GM19035 (cell line): ENCODE measurements around the gene CKB.
"Not testable (repeated sequence)": the region's sequence is repeated elsewhere in the genome, so short reads cannot be mapped to it uniquely, and the experiment has no call there.

Source experiments
- ATAC-seq: cut with Tn5 transposase; IDR thresholded peaks from one replicate; pipeline ENCODE4 v1.9.1; 2021; ENCODE audit not compliant: unreplicated experiment

The CKB gene

GRCh38 chr14:103514596-103515421 is 7.8 kb downstream of the CKB start:
- no peak for ATAC-seq

GRCh38 chr14:103512701-103513611 is 9.7 kb downstream of the CKB start:
- ATAC-seq = no peak

GRCh38 chr14:103512180-103512579 is 10.4 kb downstream of the CKB start:
- not testable (repeated sequence) for ATAC-seq

DNA sequence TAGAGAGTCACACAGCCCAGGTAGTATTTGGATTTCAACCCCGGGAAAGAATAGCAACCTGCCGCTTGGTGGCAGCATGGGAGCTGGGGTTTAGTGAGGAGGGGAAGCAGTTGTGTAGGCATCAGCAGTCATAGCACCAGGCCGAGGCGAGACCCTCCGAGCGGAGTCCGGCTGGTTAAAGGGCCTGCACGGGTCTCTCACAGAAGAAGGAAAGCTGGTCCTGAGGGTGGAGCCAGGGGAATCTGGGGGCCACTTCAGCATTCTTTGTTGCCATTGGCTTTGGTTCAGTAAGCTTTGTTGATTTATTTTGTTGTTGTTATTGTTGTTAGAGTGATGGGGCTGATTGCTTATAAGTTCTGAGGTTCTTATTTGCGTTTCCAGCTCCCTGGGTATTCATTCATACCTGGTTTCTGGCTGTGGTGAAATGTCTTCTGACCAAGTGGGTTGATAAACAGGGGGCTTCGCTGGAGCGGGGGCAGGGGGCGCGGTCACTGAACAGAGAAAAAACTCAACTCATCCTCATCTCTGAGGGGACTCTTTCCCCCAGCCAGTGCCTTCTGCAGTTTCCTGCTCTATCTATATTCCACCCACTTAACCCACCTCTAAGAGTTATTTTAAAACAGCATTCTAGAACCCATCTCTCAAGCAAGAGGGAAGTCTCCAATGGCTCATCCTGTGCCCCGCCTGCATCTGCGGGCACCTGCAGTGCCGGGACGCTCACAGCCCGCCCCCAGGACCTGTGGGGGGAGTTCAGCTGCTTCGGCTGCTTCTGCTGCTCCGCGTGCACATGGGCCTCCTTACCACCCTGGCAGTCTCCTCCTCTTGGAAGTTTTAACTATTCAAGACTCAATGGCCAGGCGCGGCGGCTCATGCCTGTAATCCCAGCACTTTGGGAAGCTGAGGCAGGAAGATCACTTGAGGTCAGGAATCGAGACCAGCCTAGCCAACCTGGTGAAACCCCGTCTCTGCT is 11.6 kb downstream of the CKB start:
- ATAC-seq = no peak

- ATAC-seq = no peak
These were observed 12.5 kb downstream of the CKB start for GRCh38 chr14:103509864-103510723.

GRCh38 chr14:103508521-103509329 is 13.9 kb downstream of the CKB start:
- ATAC-seq = no peak

DNA sequence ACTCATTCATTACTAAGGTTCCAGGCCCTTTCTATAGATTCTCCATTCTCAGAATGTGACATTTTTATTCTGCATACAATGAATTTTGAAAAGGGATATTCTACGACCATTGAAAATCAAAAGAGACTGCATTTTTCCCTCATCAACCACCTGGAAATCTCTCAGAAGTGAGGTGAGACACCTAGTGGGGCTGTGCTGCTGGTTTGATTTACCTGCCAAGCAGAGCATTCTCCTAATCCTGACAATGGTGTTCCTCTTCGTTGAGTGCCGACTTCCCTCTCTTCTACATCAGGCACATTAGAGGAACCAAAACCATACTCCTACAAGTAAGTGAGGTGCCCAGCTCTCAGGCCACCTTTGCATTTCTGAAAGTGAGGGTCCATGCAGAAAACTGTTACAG is 14.9 kb downstream of the CKB start:
- no peak for ATAC-seq

- ATAC-seq = no peak
These were observed 17.6 kb downstream of the CKB start for GRCh38 chr14:103504991-103505565.

DNA sequence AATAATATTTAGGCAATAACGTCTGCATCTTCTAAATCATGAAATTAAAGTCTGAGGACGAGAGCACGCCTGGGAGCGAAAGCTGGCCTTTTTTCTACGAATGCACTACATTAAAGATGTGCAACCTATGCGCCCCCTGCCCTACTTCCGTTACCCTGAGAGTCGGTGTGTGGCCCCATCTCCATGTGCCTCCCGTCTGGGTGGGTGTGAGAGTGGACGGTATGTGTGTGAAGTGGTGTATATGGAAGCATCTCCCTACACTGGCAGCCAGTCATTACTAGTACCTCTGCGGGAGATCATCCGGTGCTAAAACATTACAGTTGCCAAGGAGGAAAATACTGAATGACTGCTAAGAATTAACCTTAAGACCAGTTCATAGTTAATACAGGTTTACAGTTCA is 19.3 kb downstream of the CKB start:
- ATAC-seq = no peak

DNA sequence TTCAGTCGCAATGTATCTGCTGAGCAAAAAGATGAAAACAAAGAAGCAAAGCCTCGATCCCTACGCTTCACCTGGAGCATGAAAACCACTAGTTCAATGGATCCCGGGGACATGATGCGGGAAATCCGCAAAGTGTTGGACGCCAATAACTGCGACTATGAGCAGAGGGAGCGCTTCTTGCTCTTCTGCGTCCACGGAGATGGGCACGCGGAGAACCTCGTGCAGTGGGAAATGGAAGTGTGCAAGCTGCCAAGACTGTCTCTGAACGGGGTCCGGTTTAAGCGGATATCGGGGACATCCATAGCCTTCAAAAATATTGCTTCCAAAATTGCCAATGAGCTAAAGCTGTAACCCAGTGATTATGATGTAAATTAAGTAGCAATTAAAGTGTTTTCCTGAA is 19.8 kb downstream of the CKB start:
- no peak for ATAC-seq

- ATAC-seq = no peak
These were observed 20.5 kb downstream of the CKB start for GRCh38 chr14:103501921-103502669.

GRCh38 chr14:103501041-103501870 is 21.4 kb downstream of the CKB start:
- no peak for ATAC-seq

- ATAC-seq = no peak
These were observed 22.3 kb downstream of the CKB start for GRCh38 chr14:103500148-103500990.

DNA sequence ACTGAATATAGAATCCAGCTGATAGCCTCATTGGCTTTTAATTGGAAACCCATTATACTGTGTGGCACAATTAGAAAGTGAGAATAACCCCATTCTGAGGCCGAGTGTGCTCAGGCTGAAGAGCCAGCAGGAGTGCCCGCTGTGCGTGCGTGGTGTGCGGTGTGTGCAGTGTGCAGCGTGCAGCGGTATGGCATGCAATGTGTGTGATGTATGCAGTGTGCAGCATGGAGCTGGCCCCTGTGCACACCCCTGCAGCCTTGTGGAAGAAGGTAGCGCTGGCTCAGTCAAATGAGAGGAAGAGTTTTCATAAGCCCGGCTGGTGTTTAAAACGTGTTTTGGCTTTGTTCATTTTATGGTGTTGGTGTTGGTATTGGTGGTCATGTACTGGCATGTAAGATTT is 22.9 kb downstream of the CKB start:
- no peak for ATAC-seq

DNA sequence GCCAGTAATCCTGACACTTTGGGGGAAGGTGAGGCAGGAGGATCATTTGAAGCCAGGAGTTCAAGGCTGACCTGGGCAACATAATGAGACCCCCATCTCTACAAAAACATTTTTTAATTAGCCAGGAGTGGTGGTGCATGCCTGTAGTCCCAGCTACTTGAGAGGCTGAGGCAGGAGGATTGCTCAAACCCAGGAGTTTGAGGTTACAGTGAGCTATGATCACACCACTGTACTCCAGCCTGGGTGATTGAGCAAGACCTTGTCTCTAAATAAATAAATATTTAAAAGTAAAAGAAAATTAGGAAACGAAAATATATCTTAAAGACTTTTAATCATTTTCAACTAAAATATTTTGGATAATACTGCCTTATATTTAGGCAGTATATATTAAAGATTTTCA is 25.9 kb downstream of the CKB start:
- no peak for ATAC-seq

DNA sequence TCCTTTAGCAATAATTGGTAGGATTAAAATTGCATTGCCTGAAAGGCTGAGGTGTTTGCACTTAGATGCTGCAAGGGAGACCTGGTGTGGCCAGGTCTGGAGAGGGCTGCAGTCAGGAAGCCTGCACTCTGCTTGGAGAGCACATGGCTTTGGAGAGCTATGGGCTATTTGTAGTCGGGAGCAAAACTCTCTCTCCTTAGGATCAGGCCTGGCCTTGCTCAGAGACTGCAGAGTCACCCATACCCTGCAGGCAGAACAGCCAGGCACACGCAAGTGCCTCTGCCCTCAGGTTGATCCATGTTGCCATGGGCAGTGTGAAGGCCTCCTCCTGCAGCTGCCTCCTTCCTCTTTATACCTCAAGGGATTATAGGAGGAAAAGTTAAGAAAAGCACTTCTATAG is 26.8 kb downstream of the CKB start:
- no peak for ATAC-seq
